HL-60 (cell line): ENCODE measurements around the gene ADAM12.
"Not testable (repeated sequence)": the region's sequence is repeated elsewhere in the genome, so short reads cannot be mapped to it uniquely, and the experiment has no call there.

Experiments used
- DNase-seq, 2 experiments: peaks; one replicate each; pipeline ENCODE4 v3.0.0-alpha.2; 2010 to 2020; ENCODE audit warnings: low read depth in 1 of 2, low spot score in 1 of 2
- H3K27ac ChIP-seq: fragments of 250-450 bp; sonication (Bioruptor Pico); replicated peaks from 2 replicates; pipeline ENCODE4 v1.5.1; 2020; ENCODE audit warnings: mild to moderate bottlenecking, moderate library complexity
- H3K27me3 ChIP-seq: fragments of 250-450 bp; sonication (Bioruptor Pico); 2 replicates; pipeline ENCODE4 v1.5.1; 2021; ENCODE audit warnings: mild to moderate bottlenecking, moderate library complexity; ENCODE audit not compliant: insufficient read depth, poor library complexity, severe bottlenecking
- H3K4me3 ChIP-seq: replicated peaks from 2 replicates; pipeline ENCODE4 v1.5.1; 2011; ENCODE audit warnings: mild to moderate bottlenecking, control low read depth, low read length; ENCODE audit not compliant: insufficient read depth
- GABPA ChIP-seq: IDR thresholded peaks from 2 replicates; pipeline ENCODE4 v1.6.1; 2012; ENCODE audit warnings: low read depth
- POLR2AphosphoS5 ChIP-seq: IDR thresholded peaks from 2 replicates; pipeline ENCODE4 v1.6.1; 2012; ENCODE audit warnings: low read depth
- SPI1 ChIP-seq: IDR thresholded peaks from 2 replicates; pipeline ENCODE4 v1.6.1; 2012; ENCODE audit warnings: low read depth, mild to moderate bottlenecking, borderline replicate concordance
- TF ChIP-seq, protein P1 (sequence below): IDR thresholded peaks from 2 replicates; pipeline ENCODE4 v1.6.1; 2012; ENCODE audit warnings: low read depth; ENCODE audit not compliant: insufficient replicate concordance
- TF ChIP-seq, protein P2 (sequence below): IDR thresholded peaks from one replicate; pipeline ENCODE4 v1.5.1; 2011; ENCODE audit warnings: low read length, control low read depth, inconsistent platforms; ENCODE audit not compliant: insufficient read depth

Gene ADAM12

DNA sequence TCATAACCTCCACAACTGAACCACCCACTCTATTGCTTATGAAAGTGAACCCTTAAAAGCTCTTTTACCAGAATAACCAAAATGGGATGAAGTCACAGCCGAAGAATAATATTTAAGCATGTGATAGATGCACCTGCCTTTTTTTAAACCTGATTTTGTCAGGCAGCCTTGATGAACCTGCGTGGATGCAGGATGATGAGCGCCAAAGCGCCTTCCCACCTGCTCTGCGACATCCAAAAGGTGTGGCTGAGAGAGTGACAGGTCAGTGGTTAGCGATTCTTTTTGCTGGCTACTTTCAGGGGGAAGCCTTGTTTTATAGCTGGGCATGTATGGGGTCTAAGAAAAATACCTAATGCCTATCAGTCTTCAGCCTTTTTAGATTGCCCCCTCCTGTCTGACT lies 334.1 kb downstream of the ADAM12 start:
- DNase-seq, result no peak
- Histone ChIP-seq H3K27ac (no peak overlapping the region), H3K4me3 (no peak overlapping the region), H3K27me3 (no peaks in the 10 kb centered on the region)
- TF ChIP-seq, protein P1, sequence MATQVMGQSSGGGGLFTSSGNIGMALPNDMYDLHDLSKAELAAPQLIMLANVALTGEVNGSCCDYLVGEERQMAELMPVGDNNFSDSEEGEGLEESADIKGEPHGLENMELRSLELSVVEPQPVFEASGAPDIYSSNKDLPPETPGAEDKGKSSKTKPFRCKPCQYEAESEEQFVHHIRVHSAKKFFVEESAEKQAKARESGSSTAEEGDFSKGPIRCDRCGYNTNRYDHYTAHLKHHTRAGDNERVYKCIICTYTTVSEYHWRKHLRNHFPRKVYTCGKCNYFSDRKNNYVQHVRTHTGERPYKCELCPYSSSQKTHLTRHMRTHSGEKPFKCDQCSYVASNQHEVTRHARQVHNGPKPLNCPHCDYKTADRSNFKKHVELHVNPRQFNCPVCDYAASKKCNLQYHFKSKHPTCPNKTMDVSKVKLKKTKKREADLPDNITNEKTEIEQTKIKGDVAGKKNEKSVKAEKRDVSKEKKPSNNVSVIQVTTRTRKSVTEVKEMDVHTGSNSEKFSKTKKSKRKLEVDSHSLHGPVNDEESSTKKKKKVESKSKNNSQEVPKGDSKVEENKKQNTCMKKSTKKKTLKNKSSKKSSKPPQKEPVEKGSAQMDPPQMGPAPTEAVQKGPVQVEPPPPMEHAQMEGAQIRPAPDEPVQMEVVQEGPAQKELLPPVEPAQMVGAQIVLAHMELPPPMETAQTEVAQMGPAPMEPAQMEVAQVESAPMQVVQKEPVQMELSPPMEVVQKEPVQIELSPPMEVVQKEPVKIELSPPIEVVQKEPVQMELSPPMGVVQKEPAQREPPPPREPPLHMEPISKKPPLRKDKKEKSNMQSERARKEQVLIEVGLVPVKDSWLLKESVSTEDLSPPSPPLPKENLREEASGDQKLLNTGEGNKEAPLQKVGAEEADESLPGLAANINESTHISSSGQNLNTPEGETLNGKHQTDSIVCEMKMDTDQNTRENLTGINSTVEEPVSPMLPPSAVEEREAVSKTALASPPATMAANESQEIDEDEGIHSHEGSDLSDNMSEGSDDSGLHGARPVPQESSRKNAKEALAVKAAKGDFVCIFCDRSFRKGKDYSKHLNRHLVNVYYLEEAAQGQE, result no peak
- TF ChIP-seq GABPA (no peak), SPI1 (no peak), POLR2AphosphoS5 (no peak)
- TF ChIP-seq, protein P2, sequence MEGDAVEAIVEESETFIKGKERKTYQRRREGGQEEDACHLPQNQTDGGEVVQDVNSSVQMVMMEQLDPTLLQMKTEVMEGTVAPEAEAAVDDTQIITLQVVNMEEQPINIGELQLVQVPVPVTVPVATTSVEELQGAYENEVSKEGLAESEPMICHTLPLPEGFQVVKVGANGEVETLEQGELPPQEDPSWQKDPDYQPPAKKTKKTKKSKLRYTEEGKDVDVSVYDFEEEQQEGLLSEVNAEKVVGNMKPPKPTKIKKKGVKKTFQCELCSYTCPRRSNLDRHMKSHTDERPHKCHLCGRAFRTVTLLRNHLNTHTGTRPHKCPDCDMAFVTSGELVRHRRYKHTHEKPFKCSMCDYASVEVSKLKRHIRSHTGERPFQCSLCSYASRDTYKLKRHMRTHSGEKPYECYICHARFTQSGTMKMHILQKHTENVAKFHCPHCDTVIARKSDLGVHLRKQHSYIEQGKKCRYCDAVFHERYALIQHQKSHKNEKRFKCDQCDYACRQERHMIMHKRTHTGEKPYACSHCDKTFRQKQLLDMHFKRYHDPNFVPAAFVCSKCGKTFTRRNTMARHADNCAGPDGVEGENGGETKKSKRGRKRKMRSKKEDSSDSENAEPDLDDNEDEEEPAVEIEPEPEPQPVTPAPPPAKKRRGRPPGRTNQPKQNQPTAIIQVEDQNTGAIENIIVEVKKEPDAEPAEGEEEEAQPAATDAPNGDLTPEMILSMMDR, result no peak

DNA sequence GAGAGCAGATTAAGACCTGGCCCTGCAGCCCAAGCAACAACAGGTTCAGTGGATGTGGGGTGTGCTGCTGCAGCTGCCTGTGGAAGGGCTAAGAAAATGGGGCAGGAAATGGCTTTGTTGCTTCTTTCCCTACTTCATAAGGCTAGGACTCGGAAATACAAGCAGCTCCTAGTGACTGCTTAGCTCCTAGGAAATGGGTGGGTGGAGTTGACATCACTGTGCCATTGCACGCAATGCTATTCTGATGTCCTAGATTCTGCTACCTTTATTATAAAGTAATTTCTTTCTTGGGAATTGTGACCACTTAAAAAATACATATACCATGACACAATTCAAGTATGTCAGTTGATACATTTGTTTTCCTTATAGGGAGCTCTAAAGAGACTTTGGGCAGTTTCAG lies 336.1 kb downstream of the ADAM12 start:
- TF ChIP-seq GABPA (no peak), POLR2AphosphoS5 (no peak), SPI1 (no peak)
- TF ChIP-seq, protein P2, result no peak
- TF ChIP-seq, protein P1, result no peak
- Histone ChIP-seq H3K27me3 (no peaks in the 10 kb centered on the region), H3K27ac (no peak overlapping the region), H3K4me3 (no peak overlapping the region)
- DNase-seq, result no peak

DNA sequence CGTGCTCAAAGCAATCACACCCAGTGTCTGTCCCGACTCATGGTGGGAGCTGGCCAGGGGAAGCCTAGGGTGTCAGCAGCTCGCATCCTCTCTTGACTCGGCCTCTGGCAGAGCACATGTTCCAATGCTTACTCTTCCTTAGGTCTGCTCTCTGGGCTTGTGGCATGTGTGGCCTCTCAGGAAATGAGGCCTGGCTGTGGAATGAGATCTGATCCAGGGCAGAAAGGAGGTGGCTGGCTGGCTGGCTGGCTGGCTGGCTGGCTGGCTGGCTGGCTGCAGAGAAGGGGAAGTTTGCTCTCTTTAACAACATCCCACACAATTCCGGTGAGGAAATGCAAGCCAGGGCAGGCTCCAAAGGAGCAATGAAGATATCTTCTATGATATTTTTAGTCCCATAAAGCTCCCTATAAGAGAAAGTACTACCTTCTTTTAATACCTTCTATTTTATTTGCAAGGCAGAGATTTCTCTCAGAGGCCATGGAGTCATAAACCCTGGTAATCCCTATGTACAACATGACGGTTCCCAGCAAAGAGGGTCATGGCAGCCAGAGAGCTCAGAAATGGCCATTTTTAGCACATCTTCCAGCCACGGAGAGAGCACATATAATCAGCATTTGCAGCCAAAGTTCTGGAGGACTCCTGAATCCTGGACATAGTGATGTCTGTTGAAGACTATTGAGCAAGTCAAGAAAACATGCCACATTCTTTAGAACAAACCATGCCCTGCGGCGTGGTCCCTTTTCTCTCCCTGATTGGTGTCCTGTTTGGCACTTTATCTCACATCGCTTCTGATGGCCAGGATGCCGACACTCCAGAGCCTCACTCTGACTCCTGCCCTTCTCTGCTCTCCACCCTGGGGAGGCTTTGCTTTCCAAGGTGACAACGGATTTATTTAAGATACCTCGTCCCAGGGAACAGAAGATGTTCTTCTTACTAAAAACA lies 338.2 kb downstream of the ADAM12 start:
- Histone ChIP-seq H3K27me3 (no peaks in the 10 kb centered on the region), H3K27ac (no peak overlapping the region), H3K4me3 (no peak overlapping the region)
- no peak for DNase-seq
- TF ChIP-seq, protein P1, result no peak
- TF ChIP-seq POLR2AphosphoS5, result no peak
- no peak for TF ChIP-seq GABPA
- TF ChIP-seq, protein P2, result no peak
- TF ChIP-seq SPI1, result no peak

DNA sequence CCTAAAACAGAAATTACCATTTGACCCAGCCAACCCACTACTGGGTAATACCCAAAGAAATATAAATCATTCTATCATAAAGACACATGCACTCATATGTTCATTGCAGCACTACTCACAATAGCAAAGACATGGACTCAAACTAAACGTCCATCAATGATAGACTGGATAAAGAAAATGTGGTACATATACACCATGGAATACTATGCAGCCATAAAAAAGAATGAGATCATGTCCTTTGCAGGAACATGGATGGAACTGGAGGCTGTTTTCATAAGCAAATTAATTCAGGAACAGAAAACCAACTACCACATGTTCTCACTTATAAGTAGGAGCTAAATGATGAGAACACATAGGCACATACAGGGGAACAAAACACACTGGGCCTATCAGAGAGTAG lies 340.5 kb downstream of the ADAM12 start:
- not testable (repeated sequence) for DNase-seq, H3K27me3 ChIP-seq, H3K4me3 ChIP-seq, H3K27ac ChIP-seq
